CD4-positive, alpha-beta T cell treated with Interleukin-15 for 4 hours (primary cell): Measurements from ENCODE around the gene TYMP.

Source experiments
- DNase-seq: peaks from one replicate; pipeline ENCODE4 v3.0.0-alpha.2; 2020; ENCODE audit warnings: low spot score

Gene TYMP

GRCh38 chr22:50563413-50564160, 33.8 kb upstream of the TYMP start:
- DNase-seq, result no peak

- peak; percentile 97 for DNase-seq
These were observed 33.0 kb upstream of the TYMP start, which contains the start of gene SYCE3 for GRCh38 chr22:50562523-50563412. TSS of gene SYCE3 (minus strand) at chr22:50562919. CDS start at chr22:50556405, 6,514 bp downstream.

GRCh38 chr22:50561401-50562358, 31.9 kb upstream of the TYMP start:
- no peak for DNase-seq

GRCh38 chr22:50560034-50560433, 30.2 kb upstream of the TYMP start:
- DNase-seq, result no peak

- DNase-seq, result no peak
These were observed 26.9 kb upstream of the TYMP start for GRCh38 chr22:50556703-50557102.

- no peak for DNase-seq
These were observed 23.5 kb upstream of the TYMP start for GRCh38 chr22:50553310-50553709.

- DNase-seq, result no peak
These were observed 21.4 kb upstream of the TYMP start for GRCh38 chr22:50551160-50551752.

GRCh38 chr22:50550395-50550794, 20.6 kb upstream of the TYMP start:
- no peak for DNase-seq

- no peak for DNase-seq
These were observed 19.3 kb upstream of the TYMP start for GRCh38 chr22:50548921-50549790.

- DNase-seq, result peak; percentile 57
These were observed 18.5 kb upstream of the TYMP start for GRCh38 chr22:50548040-50548920.

GRCh38 chr22:50547263-50547985, 17.6 kb upstream of the TYMP start:
- DNase-seq, result no peak

- no peak for DNase-seq
These were observed 16.8 kb upstream of the TYMP start for GRCh38 chr22:50546326-50547262.

GRCh38 chr22:50545522-50546325, 15.9 kb upstream of the TYMP start, which contains the start of gene KLHDC7B:
TSS of gene KLHDC7B (plus strand) at chr22:50545899. CDS start at chr22:50546244, 345 bp downstream.
- peak; percentile 41 for DNase-seq

GRCh38 chr22:50544746-50545253, 15.0 kb upstream of the TYMP start:
- DNase-seq, result no peak

GRCh38 chr22:50544078-50544745, 14.4 kb upstream of the TYMP start:
- peak; percentile 86 for DNase-seq

GRCh38 chr22:50542416-50542927, 12.7 kb upstream of the TYMP start:
- no peak for DNase-seq
